Measurements from ENCODE around the gene RBP5.

Gene RBP5

GRCh38 chr12:7128681-7129286, at the start of gene RBP5:
RBP5 (minus strand) TSS chr12:7128889; CDS start chr12:7128775, 114 bp downstream.
- Histone ChIP-seq H3K9me3 (ENCODE audit: insufficient read depth, low read length) (no peaks in the 10 kb centered on the region), H3K4me2 (ENCODE audit: low read length) (peak within 1 kb of the TSS; percentile 94), H3K27ac (ENCODE audit: low read length) (no peak within 1 kb of the TSS), H3K27me3 (ENCODE audit: low read depth, low read length) (peaks cover 7% of the 10 kb centered on the region), H3K79me2 (ENCODE audit: low read length) (no peaks in the 10 kb centered on the region), H4K20me1 (ENCODE audit: insufficient read depth, low read length) (no peaks in the 10 kb centered on the region), H2AFZ (ENCODE audit: low read depth, low read length) (peak within 1 kb of the TSS; percentile 83; the same call in 1 of the 2 replicates), H3K4me1 (ENCODE audit: low read length) (peaks cover 9% of the 10 kb centered on the region; the same call in 1 of the 2 replicates), H3K4me3 (ENCODE audit: low read length) (peak within 1 kb of the TSS; percentile 78), H3K9ac (ENCODE audit: low read length) (peak within 1 kb of the TSS; percentile 65), H3K36me3 (replicated peaks; ENCODE audit: low read depth, low read length) (no peaks in the 10 kb centered on the region)
- TF ChIP-seq EZH2phosphoT487 (IDR thresholded peaks at IDR 0.05; ENCODE audit: low read depth), result no peak

- no peaks in the 10 kb centered on the region for H3K4me1 ChIP-seq (ENCODE audit: low read length)
- TF ChIP-seq EZH2phosphoT487 (IDR thresholded peaks at IDR 0.05; ENCODE audit: low read depth), result no peak
- no peak for TF ChIP-seq CTCF (IDR thresholded peaks at IDR 0.05; ENCODE audit: low read depth, low read length)
- no peak overlapping the region for H3K4me2 ChIP-seq (ENCODE audit: low read length)
Measured at GRCh38 chr12:7178481-7178880, 49.8 kb upstream of the RBP5 start.

GRCh38 chr12:7176595-7176994, 47.9 kb upstream of the RBP5 start:
- H3K9me3 ChIP-seq (ENCODE audit: insufficient read depth, low read length), result no peaks in the 10 kb centered on the region
- no peak overlapping the region for H3K4me3 ChIP-seq (ENCODE audit: low read length)
- no peaks in the 10 kb centered on the region for H3K79me2 ChIP-seq (ENCODE audit: low read length)
- H3K27me3 ChIP-seq (ENCODE audit: low read depth, low read length), result peaks cover 6% of the 10 kb centered on the region; the same call in 1 of the 2 replicates
- H2AFZ ChIP-seq (ENCODE audit: low read depth, low read length), result no peak overlapping the region
- H3K27ac ChIP-seq (ENCODE audit: low read length), result no peak overlapping the region
- H3K9ac ChIP-seq (ENCODE audit: low read length), result no peak overlapping the region
- no peaks in the 10 kb centered on the region for H3K4me1 ChIP-seq (ENCODE audit: low read length)
- H3K4me2 ChIP-seq (ENCODE audit: low read length), result no peak overlapping the region
- TF ChIP-seq EZH2phosphoT487 (IDR thresholded peaks at IDR 0.05; ENCODE audit: low read depth) (no peak), CTCF (IDR thresholded peaks at IDR 0.05; ENCODE audit: low read depth, low read length) (no peak)
- H3K36me3 ChIP-seq (replicated peaks; ENCODE audit: low read depth, low read length), result no peaks in the 10 kb centered on the region
- no peaks in the 10 kb centered on the region for H4K20me1 ChIP-seq (ENCODE audit: insufficient read depth, low read length)

More at GRCh38 chr12:7178481-7178880, 49.8 kb upstream of the RBP5 start:
- H3K36me3 ChIP-seq (replicated peaks; ENCODE audit: low read depth, low read length), result no peaks in the 10 kb centered on the region
- H2AFZ ChIP-seq (ENCODE audit: low read depth, low read length), result no peak overlapping the region
- H3K27me3 ChIP-seq (ENCODE audit: low read depth, low read length), result peaks cover 6% of the 10 kb centered on the region; the same call in 1 of the 2 replicates
- no peaks in the 10 kb centered on the region for H3K79me2 ChIP-seq (ENCODE audit: low read length)
- no peaks in the 10 kb centered on the region for H4K20me1 ChIP-seq (ENCODE audit: insufficient read depth, low read length)
- no peaks in the 10 kb centered on the region for H3K9me3 ChIP-seq (ENCODE audit: insufficient read depth, low read length)
- H3K4me3 ChIP-seq (ENCODE audit: low read length), result no peak overlapping the region
- no peak overlapping the region for H3K27ac ChIP-seq (ENCODE audit: low read length)
- H3K9ac ChIP-seq (ENCODE audit: low read length), result no peak overlapping the region

- peaks cover 6% of the 10 kb centered on the region; the same call in 1 of the 2 replicates for H3K27me3 ChIP-seq (ENCODE audit: low read depth, low read length)
- no peak overlapping the region for H2AFZ ChIP-seq (ENCODE audit: low read depth, low read length)
- H3K9me3 ChIP-seq (ENCODE audit: insufficient read depth, low read length), result 0 out of 2 replicates have a peak, but pooled peaks cover 2% of the 10 kb centered on the region
- H3K9ac ChIP-seq (ENCODE audit: low read length), result no peak overlapping the region
- no peaks in the 10 kb centered on the region for H4K20me1 ChIP-seq (ENCODE audit: insufficient read depth, low read length)
- no peaks in the 10 kb centered on the region for H3K4me1 ChIP-seq (ENCODE audit: low read length)
- H3K4me2 ChIP-seq (ENCODE audit: low read length), result no peak overlapping the region
- TF ChIP-seq EZH2phosphoT487 (IDR thresholded peaks at IDR 0.05; ENCODE audit: low read depth) (no peak), CTCF (IDR thresholded peaks at IDR 0.05; ENCODE audit: low read depth, low read length) (no peak)
- no peaks in the 10 kb centered on the region for H3K36me3 ChIP-seq (replicated peaks; ENCODE audit: low read depth, low read length)
- no peak overlapping the region for H3K27ac ChIP-seq (ENCODE audit: low read length)
- H3K79me2 ChIP-seq (ENCODE audit: low read length), result no peaks in the 10 kb centered on the region
- no peak overlapping the region for H3K4me3 ChIP-seq (ENCODE audit: low read length)
Measured at GRCh38 chr12:7175493-7175892, 46.8 kb upstream of the RBP5 start.
